Fibroblast of lung (primary cell): Measurements from ENCODE around the gene OGFOD2. TPM values are rescaled to one million over a fixed set of nuclear protein-coding genes. Genes with fewer than 3 reads are reported as not detected.

Experiments used
- DNase-seq, 2 donors: peaks; one replicate each; pipeline versions ENCODE4 v3.0.0 to v3.0.0-alpha.2; 2010; ENCODE audit warnings: low read depth in 2 of 2
- H2AFZ ChIP-seq: 2 replicates; pipeline ENCODE4 v1.5.1; 2012; ENCODE audit warnings: low read length, control low read depth, inconsistent platforms
- H3K27ac ChIP-seq: 2 replicates; pipeline ENCODE4 v1.5.1; 2011; ENCODE audit warnings: low read length, control low read depth; ENCODE audit not compliant: insufficient read depth
- H3K27me3 ChIP-seq: 2 replicates; pipeline ENCODE4 v1.5.1; 2011; ENCODE audit warnings: mild to moderate bottlenecking, low read length; ENCODE audit not compliant: control insufficient read depth, insufficient read depth
- H3K36me3 ChIP-seq: 2 replicates; pipeline ENCODE4 v1.5.1; 2011; ENCODE audit warnings: low read length; ENCODE audit not compliant: control insufficient read depth, insufficient read depth
- H3K4me1 ChIP-seq: 2 replicates; pipeline ENCODE4 v1.5.1; 2011; ENCODE audit warnings: low read length; ENCODE audit not compliant: control insufficient read depth, insufficient read depth; ENCODE audit errors: extremely low read depth
- H3K4me2 ChIP-seq: 2 replicates; pipeline ENCODE4 v1.5.1; 2011; ENCODE audit warnings: low read length, control low read depth; ENCODE audit not compliant: insufficient read depth; ENCODE audit errors: extremely low read depth
- H3K4me3 ChIP-seq, 4 experiments: fragments of 200-600 bp in 1 of 4; sonication (generic) in 1 of 4; replicated peaks in 1 of 4; 2 replicates each; pipeline ENCODE4 v1.5.1; 2011 to 2016; ENCODE audit warnings: low read length in 4 of 4, low read depth in 3 of 4, mild to moderate bottlenecking in 3 of 4, control low read depth in 2 of 4, inconsistent platforms in 1 of 4, mixed read lengths in 1 of 4; ENCODE audit not compliant: insufficient read depth in 1 of 4; ENCODE audit errors: control extremely low read depth in 1 of 4
- H3K79me2 ChIP-seq: 2 replicates; pipeline ENCODE4 v1.5.1; 2012; ENCODE audit warnings: mild to moderate bottlenecking, low read length, inconsistent platforms; ENCODE audit not compliant: control insufficient read depth, insufficient read depth
- H3K9ac ChIP-seq: 2 replicates; pipeline ENCODE4 v1.5.1; 2011; ENCODE audit warnings: mild to moderate bottlenecking, low read length, control low read depth; ENCODE audit not compliant: insufficient read depth
- H3K9me3 ChIP-seq: 2 replicates; pipeline ENCODE4 v1.5.1; 2012; ENCODE audit warnings: low read depth, low read length; ENCODE audit not compliant: control insufficient read depth, insufficient read depth
- H4K20me1 ChIP-seq: 2 replicates; pipeline ENCODE4 v1.5.1; 2011; ENCODE audit warnings: low read length; ENCODE audit not compliant: control insufficient read depth, insufficient read depth; ENCODE audit errors: extremely low read depth
- CTCF ChIP-seq, 2 donors: IDR thresholded peaks in 1 of 2; conservative IDR thresholded peaks in 1 of 2; 1 replicate in 1 of 2; 2 replicates in 1 of 2; pipeline ENCODE4 v1.5.1; 2011 to 2012; ENCODE audit warnings: low read length in 2 of 2, control low read depth in 1 of 2, inconsistent platforms in 1 of 2, low read depth in 1 of 2, mild to moderate bottlenecking in 1 of 2
- EZH2 ChIP-seq: IDR thresholded peaks from 2 replicates; pipeline ENCODE4 v1.5.1; 2012; ENCODE audit warnings: low read length, control low read depth, mild to moderate bottlenecking; ENCODE audit errors: missing control alignments
- polyA plus RNA-seq, 2 donors: library from polyadenylated mRNA; depleted of rRNA in 1 of 2; stranded (reverse) in 1 of 2; unstranded in 1 of 2; fragments of >200 nt; gene quantifications; 2 replicates each; pipeline ENCODE4 v1.2.1, GENCODE V29; 2011 to 2012; ENCODE audit warnings: missing spikeins in 1 of 2
- total RNA-seq: library from RNA; depleted of rRNA; stranded (reverse); fragments of >200 nt; gene quantifications from 2 replicates; pipeline ENCODE4 v1.2.1, GENCODE V29; 2014

OGFOD2 gene
- total and polyA plus RNA-seq, 2 donors (not counting 1 experiment from before 2014, with no cell fraction given) = 5.2 to 9.6 TPM

- Histone ChIP-seq H3K4me1 (peaks cover 7% of the 10 kb centered on the region), H3K27me3 (no peaks in the 10 kb centered on the region), H3K36me3 (no peaks in the 10 kb centered on the region), H3K4me3 (no peak overlapping the region), H3K27ac (no peak overlapping the region), H4K20me1 (no peaks in the 10 kb centered on the region), H3K79me2 (no peaks in the 10 kb centered on the region), H3K9ac (no peak overlapping the region), H3K9me3 (no peaks in the 10 kb centered on the region), H2AFZ (no peak overlapping the region), H3K4me2 (no peak overlapping the region)
- DNase-seq = peak; percentile 55 to 75
- TF ChIP-seq CTCF (conservative IDR thresholded peaks at IDR 0.05 in 1 of 2, IDR thresholded peaks at IDR 0.05 in 1 of 2; ENCODE audit: low read depth in 1 of 2, low read length in 2 of 2) = peak; percentile 84 to 94
- no peak for TF ChIP-seq EZH2
These were observed 22.8 kb upstream of the OGFOD2 start for GRCh38 chr12:122951979-122952892.

- Histone ChIP-seq H2AFZ (no peak overlapping the region), H3K4me2 (no peak overlapping the region), H3K4me1 (peaks cover 3% of the 10 kb centered on the region), H3K36me3 (peaks cover 2% of the 10 kb centered on the region), H3K27me3 (no peaks in the 10 kb centered on the region), H3K79me2 (no peaks in the 10 kb centered on the region), H4K20me1 (no peaks in the 10 kb centered on the region), H3K9me3 (no peaks in the 10 kb centered on the region), H3K4me3 (no peak overlapping the region), H3K9ac (no peak overlapping the region), H3K27ac (no peak overlapping the region)
- DNase-seq = no peak
- TF ChIP-seq CTCF (conservative IDR thresholded peaks at IDR 0.05 in 1 of 2, IDR thresholded peaks at IDR 0.05 in 1 of 2; ENCODE audit: low read depth in 1 of 2, low read length in 2 of 2) (no peak), EZH2 (no peak)
These were observed 19.9 kb upstream of the OGFOD2 start for GRCh38 chr12:122955156-122955555.

GRCh38 chr12:122956035-122956434 is 19.0 kb upstream of the OGFOD2 start:
- Histone ChIP-seq H4K20me1 (no peaks in the 10 kb centered on the region), H3K4me2 (no peak overlapping the region), H3K9ac (no peak overlapping the region), H3K27ac (no peak overlapping the region), H3K79me2 (no peaks in the 10 kb centered on the region), H3K4me3 (no peak overlapping the region), H2AFZ (no peak overlapping the region), H3K4me1 (peaks cover 3% of the 10 kb centered on the region), H3K27me3 (no peaks in the 10 kb centered on the region), H3K36me3 (peaks cover 2% of the 10 kb centered on the region), H3K9me3 (no peaks in the 10 kb centered on the region)
- no peak for TF ChIP-seq CTCF (conservative IDR thresholded peaks at IDR 0.05 in 1 of 2, IDR thresholded peaks at IDR 0.05 in 1 of 2; ENCODE audit: low read depth in 1 of 2, low read length in 2 of 2)
- no peak for TF ChIP-seq EZH2
- DNase-seq = no peak
